Measurements from ENCODE around the gene MXD4.

The MXD4 gene

GRCh38 chr4:2291705-2292645 is 30.1 kb upstream of the MXD4 start:
- DNase-seq (ENCODE audit: low read depth, low spot score) = no peak

- DNase-seq (ENCODE audit: low read depth, low spot score) = no peak
Observed at GRCh38 chr4:2290974-2291704, 29.2 kb upstream of the MXD4 start.

GRCh38 chr4:2290488-2290887 is 28.6 kb upstream of the MXD4 start:
- no peak for DNase-seq (ENCODE audit: low read depth, low spot score)

GRCh38 chr4:2289955-2290333 is 28.0 kb upstream of the MXD4 start:
- DNase-seq (ENCODE audit: low read depth, low spot score) = no peak

GRCh38 chr4:2289311-2289954 is 27.5 kb upstream of the MXD4 start:
- no peak for DNase-seq (ENCODE audit: low read depth, low spot score)

- no peak for DNase-seq (ENCODE audit: low read depth, low spot score)
Observed at GRCh38 chr4:2288051-2288541, 26.2 kb upstream of the MXD4 start.

GRCh38 chr4:2287594-2287915 is 25.6 kb upstream of the MXD4 start:
- DNase-seq (ENCODE audit: low read depth, low spot score) = no peak

- DNase-seq (ENCODE audit: low read depth, low spot score) = no peak
Observed at GRCh38 chr4:2286904-2287593, 25.1 kb upstream of the MXD4 start.

- no peak for DNase-seq (ENCODE audit: low read depth, low spot score)
Observed at GRCh38 chr4:2285613-2286381, 23.9 kb upstream of the MXD4 start.

- no peak for DNase-seq (ENCODE audit: low read depth, low spot score)
Observed at GRCh38 chr4:2284934-2285612, 23.2 kb upstream of the MXD4 start.

GRCh38 chr4:2284161-2284933 is 22.4 kb upstream of the MXD4 start:
- DNase-seq (ENCODE audit: low read depth, low spot score) = no peak

DNA sequence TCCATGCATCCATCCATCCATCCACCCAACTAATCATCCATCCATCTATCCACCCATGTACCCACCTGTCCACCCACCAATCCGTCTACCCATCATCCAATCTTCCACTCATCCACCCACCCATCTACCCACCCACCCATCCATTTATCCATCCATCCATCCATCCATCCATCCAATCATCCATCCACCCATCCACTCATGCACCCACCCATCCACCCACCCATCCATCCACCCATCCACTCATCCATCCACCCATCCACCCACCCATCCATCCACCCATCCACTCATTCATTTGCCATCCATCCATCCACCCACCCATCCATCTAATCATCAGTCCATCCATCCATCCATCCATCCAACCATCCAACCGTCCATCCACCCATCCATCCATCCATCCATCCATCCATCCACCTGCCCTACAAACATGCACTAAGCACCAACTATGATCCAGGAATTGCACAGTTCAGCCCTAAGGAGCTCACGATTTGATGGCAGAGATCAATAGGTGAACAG is 21.3 kb upstream of the MXD4 start:
- no peak for DNase-seq (ENCODE audit: low read depth, low spot score)

DNA sequence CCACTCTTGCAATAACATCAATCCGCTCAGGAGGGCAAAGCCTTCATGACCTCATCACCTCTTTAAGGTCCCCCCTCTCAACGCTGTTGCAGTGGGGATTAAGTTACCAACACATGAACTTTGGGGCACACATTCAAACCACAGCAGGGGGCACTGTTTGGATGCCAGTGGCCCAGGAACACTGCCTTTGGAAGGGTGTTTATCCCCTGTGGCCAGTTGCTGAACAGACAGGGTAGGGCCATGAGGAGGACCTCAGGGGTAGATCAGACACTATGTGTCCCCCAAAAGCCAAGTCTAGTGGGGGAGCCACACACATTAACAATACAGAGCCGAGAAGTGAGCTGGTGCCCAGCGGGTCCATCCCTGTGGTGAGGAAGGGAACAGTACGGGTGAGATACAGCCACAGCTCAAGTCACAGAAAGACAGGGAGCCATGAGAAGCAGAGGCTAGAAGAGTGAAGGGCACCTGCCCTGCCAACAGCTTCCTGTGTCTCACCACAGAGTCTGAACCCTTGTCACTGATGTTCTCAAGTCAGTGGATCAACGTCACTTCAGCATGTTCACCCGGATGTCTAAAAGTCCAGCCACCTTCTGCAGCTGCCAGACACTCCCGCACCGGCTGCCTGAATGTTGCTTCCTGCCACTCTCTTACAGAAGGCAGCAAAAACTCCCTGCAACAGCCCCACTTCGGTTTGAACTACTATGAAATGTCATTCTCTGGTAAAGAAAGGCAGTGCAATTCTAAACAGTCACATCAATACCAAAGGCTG is 19.9 kb upstream of the MXD4 start:
- DNase-seq (ENCODE audit: low read depth, low spot score) = no peak

DNA sequence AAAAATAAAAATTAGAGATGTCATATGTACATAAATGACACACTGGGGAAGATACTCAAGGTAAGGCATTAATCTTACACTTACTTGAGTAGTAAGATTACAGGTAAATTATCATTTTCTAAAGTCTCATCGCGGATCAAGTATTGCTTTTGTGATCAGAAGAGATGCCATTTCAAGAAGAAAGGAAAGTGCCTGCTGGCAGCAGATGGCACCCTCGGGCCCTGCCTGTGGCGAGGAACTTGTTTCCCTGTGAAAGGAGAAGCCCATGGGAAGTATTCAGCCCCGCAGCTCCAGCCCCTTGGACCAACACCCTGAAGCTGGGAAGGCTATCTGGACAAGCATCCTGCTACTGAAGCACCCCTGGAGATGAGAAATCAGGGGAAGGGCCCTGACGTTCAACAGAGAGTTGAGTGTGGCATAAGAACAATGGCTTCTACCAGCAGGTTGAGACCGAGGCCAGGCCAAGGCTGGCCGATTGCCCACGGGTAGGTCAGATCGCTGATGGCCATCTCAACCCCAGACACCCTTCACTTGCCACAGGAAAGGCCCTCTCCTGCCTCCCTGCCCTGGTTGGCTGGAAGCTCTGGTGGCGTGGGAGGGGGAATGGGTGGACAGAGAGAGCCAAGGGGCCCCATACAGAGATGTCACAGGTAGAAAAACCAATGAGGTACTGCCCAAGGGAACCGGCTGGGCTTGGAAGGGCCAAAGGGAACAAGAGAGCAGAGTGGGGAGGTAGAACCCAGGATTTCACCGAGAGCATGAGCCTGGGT is 18.8 kb upstream of the MXD4 start:
- DNase-seq (ENCODE audit: low read depth, low spot score) = no peak

GRCh38 chr4:2277956-2278355 is 16.0 kb upstream of the MXD4 start:
- DNase-seq (ENCODE audit: low read depth, low spot score) = no peak

GRCh38 chr4:2276581-2277325 is 14.8 kb upstream of the MXD4 start:
- no peak for DNase-seq (ENCODE audit: low read depth, low spot score)

GRCh38 chr4:2275546-2276251 is 13.8 kb upstream of the MXD4 start:
- DNase-seq (ENCODE audit: low read depth, low spot score) = no peak
